Adipose tissue (tissue), 3 donors: ENCODE data around the gene DYNC1H1. TPM values are rescaled to one million over a fixed set of nuclear protein-coding genes. Genes with fewer than 3 reads are reported as not detected.

Experiments used
- H3K27ac ChIP-seq: one replicate; pipeline ENCODE4 v1.5.1; 2013; ENCODE audit warnings: low read depth, low read length
- WGBS, 3 donors: extraction: QIAGEN DNeasy Blood & Tissue Kit; methylation state at CpG; one replicate each; pipeline ENCODE4 v1.1.7; 2013; 5-methylcytosine and 5-hydroxymethylcytosine counted together
- polyA plus RNA-seq, 3 donors: library from polyadenylated mRNA; stranded (reverse); fragments of 200-250 nt; gene quantifications; one replicate each; pipeline ENCODE4 v1.2.3, GENCODE V29; 2013
- donor health status: healthy with polysubstance abuse.
- donor health status: Bipolar disorder and iron deficiency.
- donor health status: healthy.

Gene DYNC1H1
- polyA plus RNA-seq = 100 to 1,000 TPM in 1 of 3 donors, 10 to 100 TPM in 2; 62.7 to 161 (median 92.1) TPM

DNA sequence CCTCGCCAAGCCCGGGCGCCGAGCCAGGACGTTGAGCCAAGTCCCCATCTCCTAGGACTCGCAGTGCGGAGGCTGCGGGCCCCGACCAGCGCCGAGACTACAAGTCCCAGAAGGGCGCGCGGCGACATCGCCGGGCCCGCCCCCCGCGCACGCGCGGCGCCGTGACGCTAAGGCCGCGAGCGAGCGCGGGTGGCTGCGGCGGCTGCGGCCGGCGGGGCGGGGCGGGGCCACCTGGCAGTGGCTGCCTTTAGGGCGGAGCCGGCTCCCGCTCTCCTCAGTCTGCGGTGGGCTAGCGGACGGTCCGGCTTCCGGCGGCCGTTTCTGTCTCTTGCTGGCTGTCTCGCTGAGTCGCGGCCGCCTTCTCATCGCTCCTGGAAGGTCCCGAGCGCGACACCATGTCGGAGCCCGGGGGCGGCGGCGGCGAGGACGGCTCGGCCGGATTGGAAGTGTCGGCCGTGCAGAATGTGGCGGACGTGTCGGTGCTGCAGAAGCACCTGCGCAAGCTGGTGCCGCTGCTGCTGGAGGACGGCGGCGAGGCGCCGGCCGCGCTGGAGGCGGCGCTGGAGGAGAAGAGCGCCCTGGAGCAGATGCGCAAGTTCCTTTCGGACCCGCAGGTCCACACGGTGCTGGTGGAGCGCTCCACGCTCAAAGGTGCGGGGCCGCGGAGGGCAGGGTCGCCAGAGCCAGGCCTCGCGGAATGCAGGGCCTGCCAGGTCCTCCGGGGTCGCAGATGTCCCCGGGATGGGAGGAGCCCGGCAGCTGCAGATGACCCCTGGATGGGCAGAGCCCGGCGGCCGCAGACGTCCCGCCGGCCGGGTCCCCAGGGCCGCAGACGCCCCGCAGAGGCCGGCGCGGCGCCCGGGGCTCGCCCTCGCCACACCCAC is at the start of gene DYNC1H1:
TSS of gene DYNC1H1 (plus strand) at position 277 of the 884 bp plus-strand sequence. CDS start at position 396, 119 bp downstream.
- 0 to 1% (median 1%) methylated on average over 103 to 115 of the region's 115 CpGs for WGBS, 3 donors
- H3K27ac ChIP-seq = peak within 1 kb of the TSS; percentile 51

DNA sequence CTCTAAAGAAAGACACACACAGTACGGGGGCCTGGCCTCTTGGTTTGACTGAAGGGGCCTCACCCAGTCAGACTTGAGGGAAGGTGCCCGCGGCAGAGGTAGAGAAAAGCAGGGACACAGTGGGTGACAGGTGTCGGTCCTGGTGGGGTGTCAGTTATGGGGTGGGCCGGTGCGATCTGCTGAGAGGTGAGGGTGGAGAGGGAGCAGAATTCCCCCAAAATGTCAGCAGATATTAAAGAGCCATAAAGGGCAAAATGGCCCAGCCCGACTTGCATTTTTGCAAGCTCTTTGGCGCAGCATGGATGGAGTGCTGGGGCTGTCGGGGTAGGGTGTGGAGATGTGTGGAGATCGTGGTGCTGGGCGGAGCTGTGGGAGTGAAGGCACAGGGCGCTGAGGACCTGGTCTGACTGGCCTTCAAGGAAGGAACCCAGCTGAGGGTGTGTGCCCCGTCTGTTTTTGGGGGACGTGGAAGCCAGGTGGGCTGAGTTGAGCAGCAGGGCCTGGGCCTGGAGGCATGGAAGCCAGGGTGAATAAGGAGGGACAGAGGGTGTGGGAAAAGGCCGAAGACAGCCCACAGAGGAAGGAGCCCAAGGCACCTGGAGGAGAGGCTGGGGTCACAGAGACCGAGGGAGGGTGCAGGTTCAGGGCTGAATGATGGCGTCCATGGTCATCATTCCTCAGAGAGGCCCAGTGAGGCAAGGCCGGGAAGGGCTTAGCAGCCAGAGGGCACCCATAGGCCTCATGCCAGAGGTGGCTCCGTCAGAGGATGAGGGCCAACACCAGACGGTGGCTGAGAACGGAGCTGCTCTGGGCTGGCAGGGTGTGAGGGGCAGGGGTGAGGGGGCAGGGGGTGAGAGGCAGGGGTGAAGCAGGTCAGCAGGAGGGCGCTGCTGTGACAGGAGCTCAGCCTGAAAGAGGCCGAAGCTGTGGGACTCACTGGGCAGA is 48.2 kb upstream of the DYNC1H1 start:
- no peak overlapping the region for H3K27ac ChIP-seq
- 92 to 94% (median 94%) methylated on average over 23 of the region's 23 CpGs for WGBS, 3 donors

DNA sequence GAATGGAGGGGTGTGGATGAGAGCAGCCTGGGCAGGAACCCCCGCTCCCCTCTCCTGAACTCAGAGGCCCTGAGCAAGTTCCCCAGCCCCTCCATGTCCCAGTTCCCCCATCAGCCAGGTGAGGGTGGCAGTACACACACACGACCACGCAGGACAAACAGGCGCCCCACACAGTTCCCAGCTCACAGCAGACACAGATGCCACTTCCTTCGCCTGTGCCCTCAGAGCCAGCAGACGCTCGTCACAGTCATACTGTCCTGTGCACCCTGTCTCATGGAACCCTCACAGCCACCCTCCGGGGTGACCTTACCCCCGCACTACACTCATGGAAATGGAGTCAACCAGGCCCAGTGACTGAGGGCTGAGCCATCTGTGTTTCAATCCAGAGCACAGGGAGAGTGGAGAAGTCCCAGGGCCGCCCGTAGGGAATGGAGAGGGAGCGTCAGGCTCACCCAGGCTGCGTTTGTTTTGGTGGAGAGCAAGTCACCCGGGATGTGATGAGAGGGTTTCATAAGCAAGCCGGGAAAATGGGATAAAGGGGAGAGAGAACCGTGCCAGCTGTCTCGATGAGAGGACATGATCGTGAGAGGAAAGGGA is 47.5 kb upstream of the DYNC1H1 start:
- no peak overlapping the region for H3K27ac ChIP-seq
- whole genome bisulfite sequencing, 3 donors = 70 to 81% (median 80%) methylated on average over 18 of the region's 18 CpGs

DNA sequence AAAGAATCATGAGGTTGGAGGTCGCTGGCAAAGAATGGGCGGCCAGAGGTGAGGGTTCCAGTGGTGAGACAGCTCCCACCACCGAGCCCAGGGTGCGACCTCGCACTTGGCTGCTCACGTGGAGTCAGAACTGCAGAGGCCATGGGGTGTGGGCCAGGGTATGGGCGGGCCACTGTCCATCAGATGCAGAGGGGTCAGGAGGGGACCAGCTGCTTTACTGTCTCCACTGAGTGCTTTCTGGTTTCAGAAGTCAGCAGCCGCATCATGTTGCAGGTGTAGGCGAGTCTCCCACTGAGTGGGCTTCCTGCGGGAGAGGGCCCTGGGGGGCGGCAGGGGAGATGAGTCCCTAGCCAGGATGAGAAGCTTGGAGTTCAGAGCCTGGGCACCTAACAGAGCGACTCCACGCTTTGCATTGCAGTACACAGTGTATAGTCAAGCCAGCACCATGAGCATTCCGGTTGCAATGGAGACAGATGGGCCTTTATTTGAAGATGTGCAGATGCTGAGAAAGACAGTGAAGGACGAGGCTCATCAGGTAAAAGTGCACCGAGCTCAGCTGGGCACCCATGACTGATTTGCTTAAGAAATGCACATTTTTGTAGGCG is 46.9 kb upstream of the DYNC1H1 start:
- no peak overlapping the region for H3K27ac ChIP-seq

GRCh38 chr14:101918065-101918989 is 46.0 kb upstream of the DYNC1H1 start:
- no peak overlapping the region for H3K27ac ChIP-seq
- 76 to 82% (median 78%) methylated on average over 12 to 16 of the region's 22 CpGs for WGBS, 3 donors

More for the DNA sequence above, 46.9 kb upstream of the DYNC1H1 start:
- WGBS, 3 donors = 76 to 83% (median 78%) methylated on average over 17 of the region's 17 CpGs

DNA sequence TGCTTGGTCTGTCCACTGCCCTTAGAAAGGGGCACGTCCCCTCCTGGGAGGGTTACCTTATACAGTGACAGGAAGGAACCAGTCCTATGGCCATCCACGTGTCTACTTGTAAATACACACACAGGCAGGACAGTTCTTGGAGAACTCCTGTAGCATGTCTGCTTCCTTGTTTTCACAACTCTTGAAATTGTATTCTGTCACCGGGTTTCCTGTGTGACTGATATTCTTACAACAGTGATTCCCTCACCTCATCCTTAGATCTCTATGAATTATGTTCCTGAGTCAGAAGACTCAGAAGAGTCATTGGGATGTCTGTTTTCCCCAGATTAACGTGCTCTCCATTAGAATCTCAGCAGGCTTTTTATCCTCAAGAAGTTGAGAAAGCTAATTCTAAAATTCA is 44.1 kb upstream of the DYNC1H1 start:
- WGBS, 3 donors = 75 to 84% (median 78%) methylated on average over 4 of the region's 4 CpGs
- no peak overlapping the region for H3K27ac ChIP-seq

GRCh38 chr14:101922866-101923265 is 41.5 kb upstream of the DYNC1H1 start:
- WGBS, 3 donors = 86 to 87% (median 87%) methylated on average over 7 of the region's 7 CpGs
- H3K27ac ChIP-seq = no peak overlapping the region

- WGBS, 3 donors = 96 to 97% (median 97%) methylated on average over 33 of the region's 33 CpGs
- H3K27ac ChIP-seq = no peak overlapping the region
Measured at GRCh38 chr14:101925152-101925551, 39.2 kb upstream of the DYNC1H1 start.

GRCh38 chr14:101926085-101926484 is 38.3 kb upstream of the DYNC1H1 start:
- WGBS, 3 donors = 89 to 93% (median 89%) methylated on average over 8 of the region's 8 CpGs
- no peak overlapping the region for H3K27ac ChIP-seq

GRCh38 chr14:101926620-101927019 is 37.8 kb upstream of the DYNC1H1 start:
- H3K27ac ChIP-seq = no peak overlapping the region
- WGBS, 3 donors = 84 to 88% (median 87%) methylated on average over 5 of the region's 5 CpGs

- WGBS, 3 donors = 39 to 63% (median 44%) methylated on average over 10 of the region's 10 CpGs
- no peak overlapping the region for H3K27ac ChIP-seq
Measured at GRCh38 chr14:101927859-101928258, 36.5 kb upstream of the DYNC1H1 start.

GRCh38 chr14:101928415-101928841 is 35.9 kb upstream of the DYNC1H1 start:
- WGBS, 3 donors = 85 to 92% (median 91%) methylated on average over 24 of the region's 24 CpGs
- no peak overlapping the region for H3K27ac ChIP-seq

- WGBS, 3 donors = 95 to 97% (median 97%) methylated on average over 10 of the region's 10 CpGs
- no peak overlapping the region for H3K27ac ChIP-seq
Measured at GRCh38 chr14:101929096-101929495, 35.3 kb upstream of the DYNC1H1 start.

- WGBS, 3 donors = 94 to 95% (median 94%) methylated on average over 9 of the region's 9 CpGs
- no peak overlapping the region for H3K27ac ChIP-seq
Measured at GRCh38 chr14:101929946-101930345, 34.4 kb upstream of the DYNC1H1 start.

GRCh38 chr14:101932673-101933072 is 31.7 kb upstream of the DYNC1H1 start:
- H3K27ac ChIP-seq = no peak overlapping the region
- 26 to 71% (median 71%) methylated on average over 6 to 7 of the region's 7 CpGs for WGBS, 3 donors

DNA sequence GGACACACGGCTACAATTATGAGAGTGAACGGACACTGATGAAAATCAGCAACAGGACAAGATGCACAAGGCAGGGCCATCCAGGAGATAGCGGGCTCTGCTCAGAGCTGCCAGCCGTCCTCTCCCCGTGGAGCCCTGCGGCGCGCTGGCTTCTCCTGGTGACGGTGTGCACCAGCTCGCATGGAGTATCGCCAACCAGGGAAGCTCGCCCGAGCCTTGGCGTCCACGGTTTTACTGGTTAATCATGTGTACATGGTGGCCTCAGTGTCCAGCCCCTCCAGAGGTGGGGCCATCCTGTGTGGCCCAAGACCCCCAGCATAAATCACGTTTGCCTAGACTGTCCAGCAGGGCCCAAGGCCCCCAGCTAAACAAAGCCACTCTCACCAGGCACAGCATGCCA is 31.2 kb upstream of the DYNC1H1 start:
- 85 to 89% (median 88%) methylated on average over 16 of the region's 16 CpGs for WGBS, 3 donors
- no peak overlapping the region for H3K27ac ChIP-seq

DNA sequence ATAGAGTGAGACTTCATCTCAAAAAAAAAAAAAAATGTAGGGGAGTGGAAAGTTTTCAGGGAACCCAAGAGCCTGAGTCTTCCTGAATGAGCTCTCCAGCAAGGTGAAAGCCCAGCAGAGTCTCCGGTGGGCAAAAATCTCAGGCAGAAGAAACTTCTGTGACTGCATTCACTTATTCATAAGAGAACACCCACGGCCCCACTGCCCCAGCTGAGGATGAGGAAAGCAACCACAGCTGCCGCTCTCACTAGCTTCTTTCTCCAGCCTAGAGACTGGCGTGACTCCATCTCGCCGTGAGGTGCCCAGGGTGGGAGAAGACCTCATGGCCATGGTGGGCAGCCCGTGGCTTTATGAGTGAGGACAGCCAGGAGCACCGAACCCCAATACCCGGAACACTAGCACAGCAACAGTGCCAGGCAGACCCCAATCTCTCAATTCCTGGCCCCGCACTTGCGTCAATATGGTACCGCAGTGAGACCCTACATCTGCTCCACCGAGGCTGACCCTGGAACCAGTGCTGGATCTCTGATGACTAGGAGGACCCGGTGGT is 29.7 kb upstream of the DYNC1H1 start:
- 89 to 92% (median 91%) methylated on average over 14 of the region's 14 CpGs for whole genome bisulfite sequencing, 3 donors
- H3K27ac ChIP-seq = no peak overlapping the region
